Measurements from ENCODE around the gene ADD2.
"Not testable (repeated sequence)": the region's sequence is repeated elsewhere in the genome, so short reads cannot be mapped to it uniquely, and the experiment has no call there.

The ADD2 gene

DNA sequence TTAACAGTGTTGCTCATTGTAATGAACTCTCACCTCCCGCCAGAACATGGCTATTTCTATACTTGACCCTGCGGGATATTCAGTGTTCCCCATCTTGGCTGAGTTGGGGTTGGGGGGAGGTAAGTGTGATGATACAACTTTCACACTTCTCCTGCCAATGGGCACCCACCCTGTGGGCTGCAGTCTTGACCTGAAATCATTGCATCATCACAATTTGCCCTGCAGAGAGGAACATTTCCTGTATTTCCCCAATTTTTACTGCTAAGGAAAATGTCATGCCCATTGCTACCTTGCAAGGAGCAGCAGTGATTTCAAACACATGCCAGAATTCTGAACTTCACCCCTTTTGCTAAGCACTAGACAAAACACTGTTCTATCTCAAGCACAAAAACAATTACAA is 92.1 kb downstream of the ADD2 start:
- DNase-seq (ENCODE audit: low spot score) = no peak

DNA sequence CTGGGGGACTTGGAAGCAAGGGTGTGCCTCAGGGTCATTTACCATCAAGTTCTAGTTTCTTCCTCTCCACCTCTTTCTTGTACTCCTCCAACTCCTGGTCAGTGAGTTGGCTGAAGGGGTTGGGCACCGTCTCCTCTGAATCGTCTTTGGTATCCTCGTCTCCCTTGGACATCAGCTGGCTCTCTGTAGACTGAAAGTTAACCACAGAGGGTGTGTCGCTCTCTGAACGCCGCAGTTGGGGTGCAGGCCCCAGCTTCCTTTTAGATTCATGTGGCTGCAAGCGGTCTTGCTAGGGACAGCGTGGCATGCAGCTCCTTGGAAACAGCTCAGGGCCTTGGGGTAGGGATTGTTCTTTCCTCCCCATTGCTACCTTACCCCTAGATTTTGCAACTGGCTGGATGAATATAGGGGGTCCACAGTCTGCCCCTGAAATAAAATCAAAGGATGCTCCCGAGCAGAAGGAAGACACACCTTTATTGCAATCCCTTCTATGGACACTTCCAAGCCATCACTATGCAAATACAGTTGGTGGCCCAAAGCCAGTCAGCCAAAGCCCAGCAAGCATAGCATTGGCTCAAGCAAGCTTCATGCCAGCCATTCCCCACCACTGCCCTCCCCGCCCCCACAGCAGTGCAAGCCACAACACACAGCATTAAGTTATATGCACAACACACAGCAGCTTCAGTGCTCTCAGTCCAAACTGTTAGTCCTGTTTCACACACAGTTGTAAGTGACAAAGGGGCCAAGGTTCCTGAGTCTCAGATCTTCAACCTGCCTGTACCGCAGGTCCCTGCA is 93.2 kb downstream of the ADD2 start:
- no peak for DNase-seq (ENCODE audit: low spot score)

DNA sequence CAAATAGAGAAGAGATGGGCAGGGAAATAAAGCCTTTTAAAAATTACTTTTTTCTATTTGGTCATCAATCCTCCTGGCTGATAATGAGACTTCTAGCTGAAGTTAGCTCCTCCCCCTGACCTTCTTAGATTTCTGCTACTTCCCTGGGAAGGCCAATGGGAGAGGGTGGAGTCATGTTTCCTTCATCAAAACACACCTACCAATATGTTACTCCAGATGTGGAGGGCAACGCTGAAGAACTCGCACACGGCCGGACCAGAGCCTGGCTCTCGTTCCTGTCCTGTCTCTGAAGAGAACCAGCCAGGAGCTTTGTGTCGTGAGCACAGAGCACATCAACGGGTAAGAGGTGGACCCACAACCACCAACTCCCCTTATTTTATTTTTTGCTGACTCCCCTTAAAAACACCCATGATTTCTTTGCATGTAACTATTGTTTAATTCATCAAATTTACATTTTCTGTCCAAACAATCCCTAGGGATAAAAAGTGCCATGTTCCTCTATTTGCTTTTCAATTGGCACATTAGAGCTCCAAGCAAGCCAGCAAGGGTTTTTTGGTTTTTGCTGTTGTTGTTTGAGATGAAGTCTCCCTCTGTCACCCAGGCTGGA is 94.9 kb downstream of the ADD2 start:
- DNase-seq (ENCODE audit: low spot score) = no peak

DNA sequence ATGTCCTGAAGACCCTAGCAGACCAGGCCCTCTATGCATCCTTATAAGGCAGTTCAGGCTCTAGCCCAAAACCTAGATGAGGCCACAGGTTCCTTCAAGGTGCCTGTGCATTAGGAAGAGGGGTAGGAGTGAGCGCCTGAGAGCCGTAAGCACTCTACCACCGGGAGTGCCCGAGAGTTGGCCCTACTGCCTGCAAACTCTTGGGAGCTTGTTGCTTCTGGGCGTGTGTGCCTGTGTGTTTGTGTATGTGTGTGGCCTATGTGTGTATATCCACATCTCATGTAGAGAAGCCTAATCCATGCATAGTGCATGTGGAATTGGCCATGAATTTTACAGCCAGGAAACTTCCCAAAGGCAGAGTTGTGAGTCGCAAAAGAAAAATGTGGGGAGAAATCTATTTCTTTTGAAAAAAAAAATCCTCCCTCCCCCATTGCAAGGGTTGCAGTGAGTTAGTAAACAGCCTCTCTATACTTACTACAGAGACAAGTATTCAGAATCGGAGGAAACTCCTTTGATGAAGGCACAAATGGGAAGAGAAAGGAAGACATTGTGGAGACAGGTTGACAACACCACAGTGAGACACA is 96.8 kb downstream of the ADD2 start:
- no peak for DNase-seq (ENCODE audit: low spot score)

DNA sequence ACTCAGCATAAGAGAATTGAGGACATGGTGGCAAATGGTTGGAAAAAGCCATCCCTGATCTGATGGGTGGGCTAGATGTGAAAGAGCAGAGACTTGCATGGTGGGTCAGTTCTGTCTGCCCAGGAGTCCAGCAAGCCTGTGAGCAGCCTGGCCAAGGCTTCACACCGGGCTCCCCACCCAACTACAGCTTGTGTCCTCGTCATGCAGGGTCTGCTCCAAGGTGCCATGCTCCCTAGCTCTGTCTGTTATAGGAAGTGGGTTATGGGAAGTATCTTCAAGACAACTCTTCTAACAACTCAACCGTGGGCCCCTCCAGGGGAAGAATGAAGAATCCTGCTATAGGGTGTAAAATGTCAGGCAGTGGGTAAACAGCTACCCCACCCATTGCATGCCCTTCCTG is 97.4 kb downstream of the ADD2 start:
- no peak for DNase-seq (ENCODE audit: low spot score)

DNA sequence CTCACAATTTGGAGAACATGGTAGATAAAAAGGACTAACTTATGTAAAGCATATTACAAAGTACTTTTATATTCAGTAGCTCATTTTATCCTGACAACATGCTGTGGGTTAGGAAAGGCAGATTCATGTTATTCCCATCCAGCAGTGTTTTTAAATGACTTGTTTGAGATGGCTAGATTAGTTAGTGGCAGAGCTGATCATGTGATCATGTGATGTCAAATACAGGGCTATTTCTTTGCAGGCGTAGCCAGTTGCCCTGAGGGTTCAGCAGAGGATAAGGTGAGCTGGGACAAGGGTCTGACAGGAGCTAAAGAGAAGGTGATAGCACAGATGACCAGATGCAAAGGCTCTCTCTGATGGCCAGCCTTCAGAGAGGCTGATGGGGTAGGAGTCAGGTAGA is 97.8 kb downstream of the ADD2 start:
- DNase-seq (ENCODE audit: low spot score) = no peak

DNA sequence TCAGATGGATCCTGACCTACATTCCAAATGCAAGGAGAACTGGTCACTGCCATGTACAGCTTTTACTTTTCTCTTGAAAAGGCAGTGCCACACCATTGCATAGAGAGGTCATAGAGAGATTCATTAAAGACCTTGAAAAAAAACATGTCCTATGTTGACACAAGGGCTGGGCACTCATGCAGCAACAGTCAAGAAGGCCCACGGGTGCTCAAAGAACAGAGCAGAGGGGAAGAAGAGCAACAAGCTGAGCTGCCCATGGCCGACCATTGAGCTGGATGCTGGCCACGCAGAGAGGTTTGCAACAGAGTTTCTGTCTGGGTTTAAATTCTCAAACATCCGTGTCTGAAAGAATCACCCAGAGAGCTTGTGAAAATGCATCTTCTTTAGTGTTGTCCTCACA is 99.1 kb downstream of the ADD2 start:
- DNase-seq (ENCODE audit: low spot score) = no peak

DNA sequence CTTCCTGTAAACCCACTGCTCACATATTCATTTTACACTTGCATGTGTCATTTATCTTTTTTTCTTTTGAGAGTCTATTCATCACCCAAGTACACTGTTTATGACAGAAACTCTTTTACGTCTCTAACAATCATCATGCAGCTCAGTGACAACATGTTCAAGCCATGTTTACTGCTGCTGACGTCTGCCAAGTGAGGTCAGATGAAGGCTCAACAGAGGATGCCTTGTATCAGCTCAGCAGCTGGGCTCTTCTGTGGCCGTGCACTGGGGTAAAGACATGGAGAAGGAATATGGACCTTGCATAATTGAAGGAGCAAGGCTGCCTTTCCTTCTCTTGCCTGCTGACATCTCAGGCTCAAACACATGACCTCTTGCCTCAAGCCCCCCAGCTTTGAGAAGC is 99.6 kb downstream of the ADD2 start:
- no peak for DNase-seq (ENCODE audit: low spot score)

DNA sequence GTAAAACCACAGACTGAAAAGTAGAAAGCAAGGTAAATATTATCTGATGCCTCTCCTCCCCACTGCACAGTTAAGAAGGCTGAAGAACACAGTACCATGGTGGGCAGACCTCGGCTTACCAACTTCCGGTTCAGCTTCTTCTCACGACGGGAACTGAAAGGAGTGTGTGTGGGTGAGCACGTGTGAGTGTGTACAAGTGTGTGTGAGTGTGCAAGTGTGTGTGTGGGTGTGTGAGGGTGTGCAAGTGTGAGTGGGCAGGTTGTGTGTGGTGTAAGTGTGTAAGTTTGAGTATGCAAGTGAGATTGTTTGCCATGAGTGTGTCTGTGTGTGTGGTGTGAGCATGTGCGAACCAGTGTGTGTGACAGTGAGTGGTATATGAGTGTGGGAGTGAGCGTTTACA is 103.5 kb downstream of the ADD2 start:
- no peak for DNase-seq (ENCODE audit: low spot score)

DNA sequence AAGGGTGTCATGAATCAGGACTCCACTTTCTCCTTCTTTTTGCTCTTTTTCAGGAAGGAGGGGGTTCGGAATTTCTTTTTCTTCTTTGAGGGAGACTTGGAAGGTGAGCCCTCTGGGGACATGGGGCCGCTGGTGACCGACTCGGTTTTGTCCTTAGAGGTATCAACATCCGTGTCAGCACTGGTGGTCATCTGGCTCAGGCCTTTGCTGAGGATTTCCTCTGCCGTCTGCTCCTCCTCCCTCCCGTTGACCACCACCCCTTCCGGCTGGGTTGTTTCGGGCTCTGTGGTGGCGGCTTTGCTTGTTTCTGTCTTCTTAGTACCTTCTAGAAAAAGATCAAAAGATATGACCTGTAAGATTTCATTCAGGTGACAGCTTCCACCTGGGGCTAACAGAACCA is 104.6 kb downstream of the ADD2 start:
- no peak for DNase-seq (ENCODE audit: low spot score)

DNA sequence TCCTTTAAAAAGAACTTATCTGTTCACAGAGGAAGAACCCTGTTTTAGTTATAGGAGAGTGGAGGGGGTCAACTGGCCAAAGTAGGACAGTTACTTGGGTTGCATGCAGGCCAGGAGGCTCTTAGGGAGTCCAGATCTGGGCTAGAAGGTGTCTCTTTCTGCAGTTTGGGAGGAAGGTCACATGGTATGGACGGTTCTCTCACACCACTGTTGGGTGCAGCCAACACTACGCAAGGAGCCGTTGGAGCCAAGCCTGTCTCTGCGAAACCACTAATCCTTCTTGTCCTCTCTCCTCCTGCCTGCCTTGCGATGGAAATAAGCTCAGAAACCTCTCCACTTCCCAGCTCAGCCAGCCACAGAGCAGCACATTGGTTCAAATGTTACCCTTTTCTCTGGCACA is 108.4 kb downstream of the ADD2 start:
- no peak for DNase-seq (ENCODE audit: low spot score)

DNA sequence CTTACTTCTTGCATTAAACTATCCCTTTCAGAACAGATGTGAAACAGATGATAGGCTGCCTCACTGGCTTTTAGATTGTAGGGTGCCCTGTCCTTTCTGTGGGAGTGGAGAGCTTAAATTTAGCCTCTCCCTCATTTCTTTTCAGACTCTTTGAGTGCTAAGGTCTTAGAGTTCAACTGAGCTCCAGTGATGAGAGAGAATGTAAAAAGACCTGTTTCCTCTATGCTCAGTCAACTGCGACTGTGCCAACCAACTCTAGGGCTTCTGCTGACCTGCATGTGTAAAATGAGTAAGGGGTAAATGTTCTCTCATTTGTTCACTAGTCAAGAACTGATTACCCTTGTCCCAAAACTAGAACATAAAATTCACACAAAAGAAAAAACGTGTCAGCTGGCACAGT is 109.5 kb downstream of the ADD2 start:
- DNase-seq (ENCODE audit: low spot score) = no peak

DNA sequence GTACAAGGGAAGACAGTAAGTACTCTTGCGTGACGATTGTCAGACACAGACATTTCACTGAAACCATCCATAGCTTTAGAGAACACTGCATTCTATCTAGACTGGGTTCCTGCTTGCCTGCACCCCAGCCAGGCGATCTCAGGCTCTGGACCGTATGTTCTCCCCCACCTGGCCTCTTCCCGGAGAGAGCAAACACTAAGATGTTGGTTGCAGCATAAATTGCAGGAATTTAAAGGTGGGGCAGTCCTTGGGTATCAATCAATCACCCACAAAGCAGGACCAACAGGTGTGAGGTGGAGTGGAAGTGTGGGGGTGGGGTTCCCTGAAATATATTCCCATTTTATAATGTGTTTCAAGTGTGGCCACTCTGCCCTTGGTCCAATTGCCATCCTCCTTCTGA is 110.8 kb downstream of the ADD2 start:
- DNase-seq (ENCODE audit: low spot score) = no peak

DNA sequence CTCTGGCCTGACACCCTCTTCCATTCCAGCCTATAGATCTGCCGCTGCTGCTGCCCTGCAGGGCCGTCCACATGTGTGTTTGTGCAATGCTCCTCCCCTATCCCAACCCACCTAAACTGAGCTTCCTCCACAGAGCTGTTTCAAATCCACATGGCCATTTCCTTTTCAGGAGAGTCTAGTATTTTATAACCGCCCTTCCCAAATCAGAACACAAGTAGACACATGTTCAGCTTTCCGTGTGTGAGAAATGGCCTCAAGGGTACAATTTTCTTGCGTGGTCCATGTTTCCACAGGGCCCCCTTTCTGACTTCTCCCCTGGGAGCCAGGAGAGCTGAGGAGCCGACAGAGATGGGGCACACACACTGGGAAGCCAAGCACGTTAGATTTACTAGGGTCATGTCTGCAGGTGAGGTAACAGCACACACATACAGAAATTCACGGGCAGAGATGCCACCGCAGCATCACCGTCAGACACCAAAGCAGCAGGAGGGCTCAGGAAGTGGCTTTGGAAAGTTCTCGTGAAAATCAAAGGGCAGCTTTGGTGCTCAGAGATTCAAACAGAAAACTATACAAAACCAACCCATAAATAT is 111.5 kb downstream of the ADD2 start:
- no peak for DNase-seq (ENCODE audit: low spot score)

DNA sequence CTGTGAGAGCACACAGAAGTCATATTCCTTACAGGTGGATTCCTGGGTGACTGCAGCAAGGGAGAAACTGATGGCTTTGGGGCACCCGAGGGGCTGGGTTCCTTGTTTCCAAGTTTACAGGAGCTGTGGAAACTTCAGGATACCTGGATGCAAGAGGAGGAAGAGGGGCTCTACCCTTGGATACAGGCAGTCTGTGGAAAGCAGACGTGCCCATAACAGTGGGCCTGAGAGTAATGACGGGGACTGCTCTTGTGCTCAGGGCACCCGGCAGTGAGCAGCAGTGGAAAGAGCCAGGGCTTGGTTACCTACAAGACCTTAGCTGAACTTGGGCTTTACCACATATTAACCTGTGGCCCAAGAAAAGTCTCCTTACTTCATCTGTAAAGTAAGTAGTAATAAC is 112.2 kb downstream of the ADD2 start:
- DNase-seq (ENCODE audit: low spot score) = no peak

DNA sequence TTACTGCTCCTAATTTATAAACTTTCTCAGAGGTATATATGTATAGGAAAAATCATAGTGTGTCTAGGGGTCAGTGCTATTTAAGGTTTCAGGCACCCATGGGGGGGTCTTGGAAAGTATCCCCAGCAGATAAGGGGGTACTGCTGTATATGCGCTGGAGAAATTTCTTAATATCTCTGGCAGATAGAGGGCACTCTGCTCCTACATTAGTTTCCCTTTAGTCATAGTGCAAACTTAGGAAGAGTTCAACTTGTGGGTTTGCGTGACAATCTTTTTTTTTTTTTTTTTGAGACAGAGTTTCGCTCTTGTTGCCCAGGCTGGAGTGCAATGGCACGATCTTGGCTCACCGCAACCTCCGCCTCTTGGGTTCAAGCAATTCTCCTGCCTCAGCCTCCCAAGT is 112.8 kb downstream of the ADD2 start:
- DNase-seq (ENCODE audit: low spot score) = not testable (repeated sequence)

DNA sequence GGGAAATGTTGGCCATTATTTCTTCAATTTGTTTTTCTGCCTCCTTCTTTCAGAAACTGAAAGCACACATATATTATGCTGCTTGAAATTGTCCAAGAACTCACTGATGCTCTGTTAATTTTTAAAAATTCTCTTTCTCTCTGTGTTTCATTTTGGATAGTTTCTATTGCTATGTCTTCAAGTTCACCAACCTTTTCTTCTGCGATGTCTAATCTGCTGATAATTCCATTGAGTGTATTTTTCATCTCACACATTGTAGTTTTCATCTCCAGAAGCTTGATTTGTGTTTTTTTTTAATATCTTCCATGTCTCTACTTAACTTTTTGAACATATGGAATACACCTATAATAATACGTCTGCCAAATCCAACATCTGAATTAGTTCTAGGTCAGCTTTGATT is 116.3 kb downstream of the ADD2 start:
- no peak for DNase-seq (ENCODE audit: low spot score)

DNA sequence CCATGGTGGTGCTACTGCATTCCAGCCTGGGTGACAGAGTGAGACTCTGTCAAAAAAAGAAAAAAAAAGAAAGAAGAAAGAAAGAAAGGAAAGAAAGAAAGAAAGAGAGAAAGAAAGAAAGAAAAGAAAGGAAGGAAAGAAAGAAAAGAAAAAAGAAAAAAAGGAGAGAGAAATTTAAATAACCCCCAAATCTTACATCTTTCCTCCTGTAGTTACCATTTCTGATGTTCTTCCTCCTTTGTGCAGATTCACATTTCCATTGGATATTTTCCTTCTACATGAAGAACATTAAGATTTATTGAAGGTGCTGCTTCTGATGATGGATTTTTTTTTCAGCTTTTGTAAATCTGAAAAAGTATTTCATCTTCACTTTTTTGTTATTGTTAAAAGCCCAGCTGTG is 117.0 kb downstream of the ADD2 start:
- DNase-seq (ENCODE audit: low spot score) = no peak

DNA sequence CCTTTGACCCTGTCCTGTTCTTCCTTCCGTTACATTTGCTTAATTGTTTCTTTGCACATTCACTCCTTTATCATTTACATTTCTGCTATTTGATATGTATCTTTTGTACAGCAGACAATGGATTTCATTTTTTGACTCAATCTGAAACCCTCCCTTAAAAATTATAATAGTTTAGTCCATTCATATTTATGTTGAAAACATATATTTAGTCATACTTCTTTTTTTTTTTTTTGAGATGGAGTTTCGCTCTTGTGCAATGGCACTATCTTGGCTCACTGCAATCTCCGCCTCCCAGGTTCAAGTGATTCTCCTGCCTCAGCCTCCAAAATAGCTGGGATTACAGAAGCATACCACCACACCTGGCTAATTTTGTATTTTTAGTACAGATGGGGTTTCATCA is 119.0 kb downstream of the ADD2 start:
- DNase-seq (ENCODE audit: low spot score) = no peak

DNA sequence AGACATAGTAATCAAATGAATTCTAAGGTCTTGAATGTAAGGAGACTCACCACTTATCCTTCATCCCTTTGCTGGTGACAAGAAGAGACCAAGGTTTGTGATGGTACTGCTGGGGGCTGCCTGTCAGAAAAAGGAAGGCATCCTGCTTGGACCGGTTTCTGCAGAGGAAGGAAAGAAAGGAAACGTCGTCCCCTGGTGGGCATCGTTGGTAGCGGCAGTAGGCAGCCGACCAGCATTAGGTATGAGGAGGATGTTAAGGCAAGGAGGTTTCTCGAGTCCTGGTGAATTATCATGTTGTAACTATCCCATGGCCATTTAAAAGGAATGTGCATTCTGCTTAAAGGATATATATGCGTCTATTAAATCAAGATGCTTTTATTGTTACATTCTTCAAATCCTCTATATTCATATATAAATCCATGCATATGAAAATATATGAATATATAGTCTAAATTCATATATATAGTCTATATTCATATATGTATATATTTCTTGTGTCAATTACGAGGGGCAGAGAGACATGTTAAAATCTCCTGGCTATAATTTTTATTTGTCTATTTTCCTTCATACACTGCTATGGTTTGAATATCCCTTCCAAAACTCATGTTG is 120.0 kb downstream of the ADD2 start:
- peak; percentile 68 for DNase-seq (ENCODE audit: low spot score)

DNA sequence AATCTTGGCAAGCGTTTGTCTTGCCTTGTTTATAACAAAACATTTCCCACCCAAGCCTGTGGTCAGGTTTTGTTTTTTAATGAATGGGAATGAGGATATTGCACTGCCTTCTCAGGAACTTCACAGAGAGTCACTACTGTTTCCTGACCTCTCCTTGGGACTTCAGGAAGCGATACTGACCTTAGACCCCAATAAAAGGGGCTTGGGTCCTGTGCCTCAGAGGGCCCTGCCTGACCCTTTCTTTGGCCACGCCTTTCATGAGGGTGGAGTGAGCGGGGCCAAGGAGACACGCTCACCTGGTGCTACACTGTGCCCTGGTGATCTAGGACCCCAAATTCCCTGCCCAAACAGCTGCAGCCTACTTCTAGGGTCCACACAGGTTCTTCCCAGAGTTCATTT is 121.6 kb downstream of the ADD2 start:
- DNase-seq (ENCODE audit: low spot score) = no peak

DNA sequence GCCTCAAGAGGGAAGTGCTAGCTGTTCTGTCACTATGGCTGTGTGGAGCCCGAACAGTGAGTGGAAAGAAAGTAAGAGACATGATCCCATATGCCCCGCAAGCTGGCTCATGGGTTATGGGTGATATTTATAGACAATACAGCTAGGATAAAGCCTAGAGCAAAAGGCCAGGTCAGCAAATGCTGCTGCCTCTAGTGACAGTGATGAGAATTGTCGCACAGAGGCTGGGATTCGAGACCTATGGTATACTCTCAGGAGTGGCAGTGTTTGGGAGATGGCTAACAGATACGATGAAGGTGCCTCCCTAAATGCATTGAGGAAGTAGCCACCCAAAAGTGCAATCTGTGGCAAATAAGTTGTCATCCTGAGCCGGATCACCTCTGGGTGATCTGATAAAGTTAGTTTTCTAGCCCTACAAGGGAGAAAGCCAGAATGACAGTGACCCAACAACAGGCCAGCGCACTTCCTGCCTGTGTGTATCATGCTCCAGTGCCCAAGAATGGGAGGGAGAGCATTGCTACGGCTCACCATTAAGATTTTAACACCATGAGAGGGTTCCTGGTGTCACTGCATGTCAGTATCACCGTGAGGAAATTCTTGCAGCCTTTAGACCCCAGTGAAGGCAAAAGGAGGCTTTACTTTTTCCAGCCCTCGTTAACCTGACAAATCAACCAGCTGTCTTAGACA is 122.1 kb downstream of the ADD2 start:
- DNase-seq (ENCODE audit: low spot score) = peak; percentile 29

Measured in SK-N-DZ (cell line).